ENCODE results near the gene TPM2. TPM values are rescaled to one million over a fixed set of nuclear protein-coding genes. Genes with fewer than 3 reads are reported as not detected.

The TPM2 gene
- total and polyA plus RNA-seq, 8 donors: 145 to 261 (median 192) TPM

- Histone ChIP-seq H3K27ac (no peak overlapping the region), H3K4me3 (no peak overlapping the region), H3K27me3 (no peaks in the 10 kb centered on the region), H3K9me3 (no peaks in the 10 kb centered on the region), H3K4me1 (peaks cover 0 to 38% of the 10 kb centered on the region in 2 donors), H3K36me3 (peaks cover 0 to 11% of the 10 kb centered on the region in 2 donors)
- DNase-seq (no peak), ATAC-seq (no peak)
- TF ChIP-seq CTCF (IDR thresholded peaks at IDR 0.05): no peak
- intact Hi-C loops (cut with DNase I): loop anchor here in 1 of 2 donors (10.0 kb wide), 1 partner anchor 59 kb away; no protein-coding TSS in a partner anchor
These were observed 23.7 kb downstream of the TPM2 start for GRCh38 chr9:35666045-35666444.

- peaks cover 0 to 44% of the 10 kb centered on the region in 2 donors for H3K4me1 ChIP-seq
- intact Hi-C loops (cut with DNase I): loop anchor here in 1 of 2 donors (10.0 kb wide), 1 partner anchor 59 kb away; no protein-coding TSS in a partner anchor
- no peaks in the 10 kb centered on the region for H3K27me3 ChIP-seq
- no peak for ATAC-seq
- peak overlapping the region; percentile 53 for H3K4me3 ChIP-seq
- DNase-seq: no peak
- peak overlapping the region in 1 of 2 donors; percentile 59 for H3K27ac ChIP-seq
- H3K36me3 ChIP-seq: peaks cover 0 to 17% of the 10 kb centered on the region in 2 donors
- no peak for TF ChIP-seq CTCF (IDR thresholded peaks at IDR 0.05)
- no peaks in the 10 kb centered on the region for H3K9me3 ChIP-seq
These were observed 24.3 kb downstream of the TPM2 start for GRCh38 chr9:35665471-35665818.

- H3K4me3 ChIP-seq: peak within 1 kb of the TSS; percentile 53
- intact Hi-C loops (cut with DNase I): loop anchor here in 1 of 2 donors (10.0 kb wide), 1 partner anchor 60 kb away; no protein-coding TSS in a partner anchor
- H3K27ac ChIP-seq: peak within 1 kb of the TSS in 1 of 2 donors; percentile 59
- DNase-seq (peak; percentile 71 to 97 (median 86)), ATAC-seq (peak; percentile 97)
- TF ChIP-seq CTCF (IDR thresholded peaks at IDR 0.05): no peak
- H3K9me3 ChIP-seq: no peaks in the 10 kb centered on the region
- H3K4me1 ChIP-seq: peaks cover 0 to 49% of the 10 kb centered on the region in 2 donors
- no peaks in the 10 kb centered on the region for H3K27me3 ChIP-seq
- peaks cover 0 to 21% of the 10 kb centered on the region in 2 donors for H3K36me3 ChIP-seq
These were observed 24.9 kb downstream of the TPM2 start, which contains the start of gene ARHGEF39 for GRCh38 chr9:35664531-35665470. Gene ARHGEF39, minus strand, starts transcription at chr9:35665195. Its CDS starts 26 bp downstream, at chr9:35665169.

GRCh38 chr9:35662437-35662836 lies 27.3 kb downstream of the TPM2 start:
- H3K4me1 ChIP-seq: peaks cover 0 to 62% of the 10 kb centered on the region in 2 donors
- H3K9me3 ChIP-seq: no peaks in the 10 kb centered on the region
- no peak for DNase-seq
- H3K27ac ChIP-seq: peak overlapping the region in 1 of 2 donors; percentile 20
- no peak for TF ChIP-seq CTCF (IDR thresholded peaks at IDR 0.05)
- H3K4me3 ChIP-seq: no peak overlapping the region
- ATAC-seq: no peak
- peaks cover 0 to 21% of the 10 kb centered on the region in 2 donors for H3K36me3 ChIP-seq
- no peaks in the 10 kb centered on the region for H3K27me3 ChIP-seq
- intact Hi-C loops (cut with DNase I): loop anchor here in 1 of 2 donors (10.0 kb wide), 1 partner anchor 62 kb away; no protein-coding TSS in a partner anchor

All from left lung (tissue), 10 donors.